GM12801 (cell line): ENCODE results near the gene SGCA.

Experiments
- CTCF ChIP-seq: IDR thresholded peaks from one replicate; pipeline ENCODE4 v1.5.1; 2011; ENCODE audit warnings: control low read depth; ENCODE audit not compliant: insufficient read length; ENCODE audit errors: extremely low read depth

The SGCA gene

GRCh38 chr17:50147841-50148225, 18.0 kb upstream of the SGCA start:
- no peak for TF ChIP-seq CTCF

GRCh38 chr17:50148226-50149090, 17.3 kb upstream of the SGCA start:
- TF ChIP-seq CTCF: no peak

- no peak for TF ChIP-seq CTCF
Observed at GRCh38 chr17:50149091-50149416, 16.8 kb upstream of the SGCA start.

- no peak for TF ChIP-seq CTCF
Observed at GRCh38 chr17:50149417-50150353, 16.1 kb upstream of the SGCA start.

GRCh38 chr17:50150354-50151040, 15.3 kb upstream of the SGCA start, which contains the start of gene PPP1R9B:
Gene PPP1R9B (minus strand): TSS chr17:50150677. CDS start chr17:50150513, 164 bp downstream.
- no peak for TF ChIP-seq CTCF

- no peak for TF ChIP-seq CTCF
Observed at GRCh38 chr17:50151041-50151936, 14.5 kb upstream of the SGCA start.
